Transverse colon (tissue), 4 donors: ENCODE measurements around the gene CCDC201. TPM values are rescaled to one million over a fixed set of nuclear protein-coding genes. Genes with fewer than 3 reads are reported as not detected.
A peak's percentile ranks its signal among the peaks of the same experiment; 100 is the strongest.

Experiments used
- DNase-seq: peaks from one replicate; pipeline ENCODE4 v3.0.0-alpha.2; 2019
- H3K27ac ChIP-seq, 4 donors: fragments of 200-600 bp; sonication (generic); 2 replicates each; pipeline ENCODE4 v1.5.1; 2016 to 2018; ENCODE audit warnings: inconsistent platforms in 4 of 4
- H3K27me3 ChIP-seq: fragments of 200-600 bp; sonication (generic); 2 replicates; pipeline ENCODE4 v1.5.1; 2017; ENCODE audit warnings: inconsistent platforms
- H3K36me3 ChIP-seq, 4 donors: fragments of 200-600 bp; sonication (generic); 2 replicates each; pipeline ENCODE4 v1.5.1; 2017 to 2019; ENCODE audit warnings: inconsistent platforms in 4 of 4
- H3K4me1 ChIP-seq, 4 donors: fragments of 200-600 bp; sonication (generic); 2 replicates each; pipeline ENCODE4 v1.5.1; 2017 to 2020; ENCODE audit warnings: inconsistent platforms in 4 of 4
- H3K4me3 ChIP-seq, 4 donors: fragments of 200-600 bp; sonication (generic); 1 replicate in 1 of 4; 2 replicates in 3 of 4; pipeline versions ENCODE4 v1.5.1 to v1.6.1; 2017 to 2019; ENCODE audit warnings: inconsistent platforms in 4 of 4
- H3K9me3 ChIP-seq, 2 donors: fragments of 200-600 bp; sonication (generic); 2 replicates each; pipeline ENCODE4 v1.5.1; 2017 to 2019; ENCODE audit warnings: inconsistent platforms in 2 of 2
- EP300 ChIP-seq: sonication (generic); formaldehyde crosslinking; IDR thresholded peaks from one replicate; pipeline ENCODE4 v1.6.1; 2017; ENCODE audit warnings: antibody characterized with exemption, low read depth
- POLR2A ChIP-seq: fragments of 450-650 bp; IDR thresholded peaks from one replicate; pipeline ENCODE4 v1.6.1; 2016; ENCODE audit warnings: antibody characterized with exemption, mild to moderate bottlenecking, moderate library complexity
- POLR2AphosphoS5 ChIP-seq, 3 donors: sonication (generic); formaldehyde crosslinking; IDR thresholded peaks; one replicate each; pipeline ENCODE4 v1.6.1; 2016; ENCODE audit warnings: antibody characterized with exemption in 3 of 3
- WGBS, 2 donors: methylation state at CpG; one replicate each; pipeline ENCODE4 v1.1.5; 2018; ENCODE audit warnings: low coverage in 1 of 2; 5-methylcytosine and 5-hydroxymethylcytosine counted together
- in situ Hi-C, 4 donors: fragments of 200-750 bp; cut with MboI; loops; one replicate each; pipeline versions ENCODE4 v1.15.0 to v1.15.1; 2017; ENCODE audit warnings: low sequenced_read_pairs in 3 of 4, low pct_ligation_motif_present in 1 of 4, low pct_unique_long_range_greater_than_20kb in 1 of 4
- intact Hi-C: fragments of 100-400 bp; cut with DNase I; formaldehyde crosslinking; loops from one replicate; pipeline ENCODE4 v1.15.1; 2023; ENCODE audit warnings: low total_unique reads
- total RNA-seq, 4 donors: library from RNA; depleted of rRNA; stranded (reverse); fragments of >200 nt; gene quantifications; one replicate each; pipeline ENCODE4 v1.1.0, GENCODE V29; 2016
- TF ChIP-seq, protein P1 (sequence below), 5 experiments: fragments of 200-600 bp in 3 of 5; fragments of 450-650 bp in 2 of 5; sonication (generic) in 3 of 5; IDR thresholded peaks; 1 replicate in 2 of 5; 2 replicates in 3 of 5; pipeline ENCODE4 v1.5.1; 2016 to 2017; ENCODE audit warnings: antibody characterized with exemption in 5 of 5, inconsistent platforms in 3 of 5, mild to moderate bottlenecking in 2 of 5, moderate library complexity in 1 of 5

The CCDC201 gene
- total RNA-seq, 4 donors from 2014 or later = not detected

DNA sequence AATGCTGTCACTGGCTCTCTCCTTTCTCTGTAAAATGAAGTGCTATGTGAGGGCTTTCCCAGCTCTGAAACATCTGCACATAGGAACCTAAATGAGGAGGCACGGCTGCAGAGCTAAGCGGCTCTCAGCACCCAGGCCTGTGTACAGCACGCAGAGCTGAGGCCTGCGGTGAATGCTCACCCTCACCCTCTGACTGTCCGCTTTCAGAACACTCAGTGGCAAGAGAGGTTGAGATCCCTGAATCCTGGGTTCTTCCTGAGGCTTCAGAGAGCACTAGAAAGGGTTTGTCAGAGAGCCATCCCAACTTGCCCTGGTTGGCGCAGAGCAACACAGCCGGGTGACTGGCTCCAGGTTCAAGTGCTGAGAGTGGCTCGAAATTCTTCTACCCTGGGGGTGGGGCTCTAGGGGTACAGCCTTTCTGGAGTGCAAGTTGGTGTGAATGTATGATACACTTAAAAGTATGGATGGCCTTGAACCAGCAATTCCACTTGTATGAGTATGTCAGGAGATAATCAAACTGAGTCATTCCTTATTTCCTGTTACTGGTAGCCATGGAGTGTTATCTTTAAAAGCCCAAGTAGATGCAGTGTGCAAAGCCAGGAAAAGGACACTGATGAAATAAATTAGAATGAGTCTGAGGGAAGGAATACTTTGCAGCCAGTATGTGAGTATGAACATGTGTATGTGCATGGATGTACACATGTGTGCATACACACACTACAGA is 1.7 kb upstream of the CCDC201 start:
- Histone ChIP-seq H3K27ac (no peak overlapping the region), H3K4me3 (no peak overlapping the region), H3K27me3 (no peaks in the 10 kb centered on the region), H3K4me1 (no peaks in the 10 kb centered on the region), H3K36me3 (no peaks in the 10 kb centered on the region), H3K9me3 (no peaks in the 10 kb centered on the region)
- WGBS, 2 donors = 87 to 89% methylated on average over 5 to 8 of the region's 8 CpGs
- in situ Hi-C loops (loop anchor here in 3 of 4 donors (25.0 kb wide), 2 partner anchors 212 to 712 kb away; partner anchors contain the start of gene RAMP3 (in 2 of the 3)), intact Hi-C loops (no loop called here)
- TF ChIP-seq POLR2AphosphoS5 (IDR thresholded peaks at IDR 0.05) (no peak), EP300 (no peak), POLR2A (no peak)
- TF ChIP-seq, protein P1, sequence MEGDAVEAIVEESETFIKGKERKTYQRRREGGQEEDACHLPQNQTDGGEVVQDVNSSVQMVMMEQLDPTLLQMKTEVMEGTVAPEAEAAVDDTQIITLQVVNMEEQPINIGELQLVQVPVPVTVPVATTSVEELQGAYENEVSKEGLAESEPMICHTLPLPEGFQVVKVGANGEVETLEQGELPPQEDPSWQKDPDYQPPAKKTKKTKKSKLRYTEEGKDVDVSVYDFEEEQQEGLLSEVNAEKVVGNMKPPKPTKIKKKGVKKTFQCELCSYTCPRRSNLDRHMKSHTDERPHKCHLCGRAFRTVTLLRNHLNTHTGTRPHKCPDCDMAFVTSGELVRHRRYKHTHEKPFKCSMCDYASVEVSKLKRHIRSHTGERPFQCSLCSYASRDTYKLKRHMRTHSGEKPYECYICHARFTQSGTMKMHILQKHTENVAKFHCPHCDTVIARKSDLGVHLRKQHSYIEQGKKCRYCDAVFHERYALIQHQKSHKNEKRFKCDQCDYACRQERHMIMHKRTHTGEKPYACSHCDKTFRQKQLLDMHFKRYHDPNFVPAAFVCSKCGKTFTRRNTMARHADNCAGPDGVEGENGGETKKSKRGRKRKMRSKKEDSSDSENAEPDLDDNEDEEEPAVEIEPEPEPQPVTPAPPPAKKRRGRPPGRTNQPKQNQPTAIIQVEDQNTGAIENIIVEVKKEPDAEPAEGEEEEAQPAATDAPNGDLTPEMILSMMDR (IDR thresholded peaks at IDR 0.05) = no peak
- DNase-seq = no peak

DNA sequence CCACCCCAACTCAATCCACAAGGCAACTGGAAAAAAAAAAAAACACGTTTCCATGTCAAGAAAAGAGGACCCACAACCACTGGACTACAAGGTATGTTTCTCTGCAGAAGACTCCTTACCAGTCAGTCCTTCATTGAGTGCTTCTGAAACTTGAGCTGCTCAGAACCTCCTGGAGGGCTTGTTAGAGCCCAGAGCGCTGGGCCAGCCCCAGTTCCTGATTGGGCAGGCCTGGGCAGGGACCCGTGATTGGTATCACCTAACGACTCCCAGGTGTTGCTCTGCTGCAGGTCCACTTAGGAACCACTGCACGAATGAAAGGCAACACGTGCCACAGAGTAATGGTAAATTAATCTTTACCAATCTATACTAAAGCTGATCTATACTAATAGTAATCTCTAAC is 473 bp upstream of the CCDC201 start:
- TF ChIP-seq EP300 (no peak), POLR2A (no peak), POLR2AphosphoS5 (IDR thresholded peaks at IDR 0.05) (no peak)
- TF ChIP-seq, protein P1 (IDR thresholded peaks at IDR 0.05) = no peak
- intact Hi-C loops = no loop called here
- no peaks in the 10 kb centered on the region for H3K36me3 ChIP-seq
- H3K4me3 ChIP-seq = no peak overlapping the region
- 40 to 84% methylated on average over 1 to 6 of the region's 6 CpGs for WGBS, 2 donors
- H3K9me3 ChIP-seq = no peaks in the 10 kb centered on the region
- H3K27me3 ChIP-seq = no peaks in the 10 kb centered on the region
- in situ Hi-C loops = loop anchor here in 3 of 4 donors (25.0 kb wide), 2 partner anchors 211 to 711 kb away; partner anchors contain the start of gene RAMP3 (in 2 of the 3)
- H3K27ac ChIP-seq = no peak overlapping the region
- H3K4me1 ChIP-seq = no peaks in the 10 kb centered on the region
- DNase-seq = no peak

DNA sequence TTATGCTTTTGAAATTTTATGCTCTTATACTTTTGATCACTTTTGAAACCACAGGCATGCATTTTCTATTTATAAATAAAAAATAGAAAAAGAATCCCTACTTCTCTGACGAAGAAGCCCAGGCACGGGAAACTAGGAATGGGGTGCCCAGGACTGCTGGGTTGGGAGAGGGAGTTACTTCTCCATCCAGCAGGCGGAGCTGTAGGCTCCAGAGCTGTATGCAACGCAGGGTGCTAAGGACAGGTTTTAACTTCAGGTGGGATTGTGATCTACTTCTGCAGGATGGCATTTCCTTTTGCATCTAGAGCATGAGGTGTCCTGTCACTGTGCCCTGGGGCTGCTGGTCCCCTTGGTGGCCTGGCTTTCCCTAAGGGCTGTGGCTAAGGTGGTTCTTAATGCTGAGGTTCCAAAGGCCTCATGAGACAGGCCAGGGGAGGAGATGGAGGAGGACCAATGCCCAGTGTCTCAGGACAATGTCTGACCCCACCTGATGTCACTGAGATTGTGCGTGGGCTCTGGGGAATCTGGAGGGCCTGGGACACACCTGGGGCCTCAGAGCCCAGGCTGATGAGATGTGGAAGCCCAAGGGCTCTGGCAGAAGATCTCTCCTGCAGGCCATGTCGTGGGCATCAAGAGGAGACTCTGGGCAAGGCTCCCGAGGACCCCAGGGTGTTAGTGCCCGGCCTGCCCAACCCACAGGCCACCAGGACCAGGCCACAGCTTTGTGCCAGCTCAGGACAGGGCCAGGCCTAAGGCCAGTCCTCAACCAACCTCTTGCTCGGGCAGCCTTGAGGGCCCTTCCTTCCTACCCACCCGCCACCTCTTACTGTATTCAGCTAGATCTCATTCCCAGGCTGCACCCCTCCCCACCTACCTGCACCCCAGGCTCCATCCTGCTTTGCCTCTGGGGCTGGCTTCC is 507 bp downstream of the CCDC201 start:
- DNase-seq = no peak
- Histone ChIP-seq H3K4me1 (no peaks in the 10 kb centered on the region), H3K27ac (no peak overlapping the region), H3K36me3 (no peaks in the 10 kb centered on the region), H3K27me3 (no peaks in the 10 kb centered on the region), H3K9me3 (no peaks in the 10 kb centered on the region), H3K4me3 (no peak overlapping the region)
- 61 to 63% methylated on average over 4 to 10 of the region's 10 CpGs for WGBS, 2 donors
- TF ChIP-seq POLR2A = no peak
- TF ChIP-seq, protein P1 (IDR thresholded peaks at IDR 0.05) = peak in 3 of 5 experiments; percentile 12 to 31 (median 15)
- in situ Hi-C loops = loop anchor here in 3 of 4 donors (25.0 kb wide), 2 partner anchors 210 to 710 kb away; partner anchors contain the start of gene RAMP3 (in 2 of the 3)
- intact Hi-C loops = no loop called here

DNA sequence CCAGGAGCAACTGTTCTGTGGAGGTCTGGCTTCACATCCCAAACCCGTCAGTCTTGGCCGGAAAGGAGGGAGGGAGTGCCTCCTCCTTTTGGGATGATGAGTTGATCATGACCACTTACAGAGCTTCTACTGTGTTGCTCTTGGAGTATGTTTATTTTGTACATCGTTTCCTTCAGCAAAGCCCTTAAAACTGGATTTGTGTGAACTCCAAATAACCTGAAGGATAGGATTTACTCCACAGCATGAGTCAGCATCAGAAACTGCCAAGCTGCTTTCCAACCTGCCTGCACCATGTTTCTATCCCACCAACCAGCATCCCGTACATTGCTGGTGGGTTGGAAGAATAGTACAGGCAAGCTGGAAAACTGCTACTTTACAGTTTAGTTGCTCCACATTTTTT is 3.5 kb downstream of the CCDC201 start:
- H3K36me3 ChIP-seq = no peaks in the 10 kb centered on the region
- DNase-seq = no peak
- no peak overlapping the region for H3K4me3 ChIP-seq
- 42 to 66% methylated on average over 2 to 4 of the region's 4 CpGs for WGBS, 2 donors
- H3K4me1 ChIP-seq = no peaks in the 10 kb centered on the region
- intact Hi-C loops = no loop called here
- TF ChIP-seq, protein P1 (IDR thresholded peaks at IDR 0.05) = no peak
- TF ChIP-seq EP300 = no peak
- no peak for TF ChIP-seq POLR2A
- TF ChIP-seq POLR2AphosphoS5 (IDR thresholded peaks at IDR 0.05) = no peak
- no peaks in the 10 kb centered on the region for H3K9me3 ChIP-seq
- H3K27me3 ChIP-seq = no peaks in the 10 kb centered on the region
- no peak overlapping the region for H3K27ac ChIP-seq
- in situ Hi-C loops = loop anchor here in 3 of 4 donors (25.0 kb wide), 2 partner anchors 207 to 707 kb away; partner anchors contain the start of gene RAMP3 (in 2 of the 3)
